CD4-positive, alpha-beta T cell (primary cell): ENCODE data around the gene CDKN2A. TPM values are rescaled to one million over a fixed set of nuclear protein-coding genes. Genes with fewer than 3 reads are reported as not detected.
A peak's percentile ranks its signal among the peaks of the same experiment; 100 is the strongest.

Experiments used
- ATAC-seq: fragments of 200-7000 bp; cut with Tn5 transposase; one replicate; pipeline ENCODE4 v1.10.0; 2022; ENCODE audit warnings: mild to moderate bottlenecking; ENCODE audit not compliant: poor library complexity
- CTCF ChIA-PET: fragments of 350-600 bp; sonication (Branson Sonifier 250); formaldehyde crosslinking; loops from one replicate; lab custom pipeline; 2021; ENCODE audit warnings: antibody characterized with exemption, inconsistent platforms; lab: Charles Lee
- POLR2A ChIA-PET: fragments of 350-600 bp; sonication (Branson Sonifier 250); formaldehyde crosslinking; loops from one replicate; lab custom pipeline; 2021; ENCODE audit warnings: antibody characterized with exemption, inconsistent platforms; lab: Charles Lee
- DNase-seq, 14 experiments: peaks; one replicate each; pipeline ENCODE4 v3.0.0-alpha.2; 2013 to 2020; ENCODE audit warnings: mixed read lengths in 2 of 14
- H3K27ac ChIP-seq, 2 donors: one replicate each; pipeline versions ENCODE4 v1.5.1 to v1.7.0; 2013; ENCODE audit warnings: low read length in 2 of 2, low read depth in 1 of 2, mild to moderate bottlenecking in 1 of 2
- H3K27me3 ChIP-seq, 2 experiments: 1 replicate in 1 of 2; 2 replicates in 1 of 2; pipeline versions ENCODE4 v1.6.1 to v1.7.0; 2013; ENCODE audit warnings: low read length in 2 of 2, control low read depth in 1 of 2, mild to moderate bottlenecking in 1 of 2, moderate library complexity in 1 of 2; ENCODE audit not compliant: insufficient read depth in 2 of 2, control insufficient read depth in 1 of 2
- H3K36me3 ChIP-seq: one replicate; pipeline ENCODE4 v1.6.1; 2013; ENCODE audit warnings: low read length, control low read depth; ENCODE audit not compliant: insufficient read depth
- H3K4me1 ChIP-seq: one replicate; pipeline ENCODE4 v1.6.1; 2013; ENCODE audit warnings: low read length, control low read depth; ENCODE audit not compliant: insufficient read depth
- H3K4me3 ChIP-seq: one replicate; pipeline ENCODE4 v1.5.1; 2013; ENCODE audit warnings: mild to moderate bottlenecking, low read length, moderate library complexity
- H3K9me3 ChIP-seq, 2 experiments: 1 replicate in 1 of 2; 2 replicates in 1 of 2; pipeline versions ENCODE4 v1.6.1 to v1.7.0; 2013; ENCODE audit warnings: low read length in 2 of 2, mild to moderate bottlenecking in 2 of 2, control low read depth in 1 of 2, moderate library complexity in 1 of 2; ENCODE audit not compliant: control insufficient read depth in 1 of 2, insufficient read depth in 1 of 2
- H3K27ac Mint-ChIP-seq: one replicate; pipeline ENCODE4 v1.8.0; 2020; ENCODE audit warnings: mixed read lengths
- H3K27me3 Mint-ChIP-seq: one replicate; pipeline ENCODE4 v1.8.0; 2021; ENCODE audit warnings: mixed read lengths
- H3K36me3 Mint-ChIP-seq: one replicate; pipeline ENCODE4 v1.8.0; 2021; ENCODE audit warnings: low read depth, mixed read lengths
- H3K4me1 Mint-ChIP-seq: one replicate; pipeline ENCODE4 v1.8.0; 2021; ENCODE audit warnings: low read depth, mixed read lengths
- H3K4me3 Mint-ChIP-seq: one replicate; pipeline ENCODE4 v1.8.0; 2020; ENCODE audit warnings: mild to moderate bottlenecking, mixed read lengths
- H3K9me3 Mint-ChIP-seq: one replicate; pipeline ENCODE4 v1.8.0; 2020; ENCODE audit warnings: mixed read lengths
- intact Hi-C, 2 experiments: fragments of 100-400 bp; cut with DNase I in 1 of 2; cut with micrococcal nuclease in 1 of 2; formaldehyde crosslinking; loops; one replicate each; pipeline versions ENCODE4 v1.15.1 to v1.9.0; 2023 to 2025; cut with DNase I, micrococcal nuclease
- total RNA-seq, 174 experiments: library from RNA in 2 of 174; stranded (reverse) in 2 of 174; gene quantifications; one replicate each; pipeline ENCODE4 v1.2.3 and lab custom pipeline; 2021 to 2026
- TF ChIP-seq, protein P1 (sequence below): fragments of 200-600 bp; IDR thresholded peaks from one replicate; pipeline ENCODE4 v1.8.0; 2022; ENCODE audit warnings: antibody characterized with exemption, mild to moderate bottlenecking

The CDKN2A gene
- total RNA-seq, 2 experiments from 2014 or later, result 0.71 to 0.89 TPM

DNA sequence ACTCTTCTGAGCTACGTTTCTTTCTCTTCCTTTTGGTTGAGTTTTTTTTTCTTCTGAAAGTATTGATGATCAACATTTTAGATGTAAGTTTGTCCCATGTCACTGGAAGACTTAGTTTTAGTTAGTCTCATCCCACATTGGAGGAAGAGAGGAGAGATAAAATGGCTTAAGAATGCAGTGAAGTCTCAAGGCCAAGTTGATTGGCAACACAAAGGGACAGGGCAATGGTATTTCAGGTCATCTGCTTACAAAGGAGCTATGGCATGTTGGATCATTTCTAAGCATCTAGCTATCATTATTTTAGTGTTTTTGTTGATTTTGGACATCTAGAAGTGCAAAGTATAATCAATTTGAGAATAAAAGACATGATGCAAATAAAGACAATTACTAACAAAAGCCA is 58.6 kb downstream of the CDKN2A start:
- Histone ChIP-seq H3K9me3 (no peaks in the 10 kb centered on the region), H3K27me3 (no peaks in the 10 kb centered on the region), H3K4me1 (no peaks in the 10 kb centered on the region), H3K36me3 (no peaks in the 10 kb centered on the region), H3K4me3 (no peak overlapping the region), H3K27ac (no peak overlapping the region)
- no peaks in the 10 kb centered on the region for H3K9me3 Mint-ChIP-seq
- TF ChIP-seq, protein P1, sequence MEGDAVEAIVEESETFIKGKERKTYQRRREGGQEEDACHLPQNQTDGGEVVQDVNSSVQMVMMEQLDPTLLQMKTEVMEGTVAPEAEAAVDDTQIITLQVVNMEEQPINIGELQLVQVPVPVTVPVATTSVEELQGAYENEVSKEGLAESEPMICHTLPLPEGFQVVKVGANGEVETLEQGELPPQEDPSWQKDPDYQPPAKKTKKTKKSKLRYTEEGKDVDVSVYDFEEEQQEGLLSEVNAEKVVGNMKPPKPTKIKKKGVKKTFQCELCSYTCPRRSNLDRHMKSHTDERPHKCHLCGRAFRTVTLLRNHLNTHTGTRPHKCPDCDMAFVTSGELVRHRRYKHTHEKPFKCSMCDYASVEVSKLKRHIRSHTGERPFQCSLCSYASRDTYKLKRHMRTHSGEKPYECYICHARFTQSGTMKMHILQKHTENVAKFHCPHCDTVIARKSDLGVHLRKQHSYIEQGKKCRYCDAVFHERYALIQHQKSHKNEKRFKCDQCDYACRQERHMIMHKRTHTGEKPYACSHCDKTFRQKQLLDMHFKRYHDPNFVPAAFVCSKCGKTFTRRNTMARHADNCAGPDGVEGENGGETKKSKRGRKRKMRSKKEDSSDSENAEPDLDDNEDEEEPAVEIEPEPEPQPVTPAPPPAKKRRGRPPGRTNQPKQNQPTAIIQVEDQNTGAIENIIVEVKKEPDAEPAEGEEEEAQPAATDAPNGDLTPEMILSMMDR, result no peak
- POLR2A ChIA-PET, result interaction anchor here (1.0 kb wide), 1 partner anchor 11 kb away, joined by 3 read pairs; no protein-coding TSS in a partner anchor
- DNase-seq (no peak), ATAC-seq (no peak)
- CTCF ChIA-PET, result interaction anchor here (0.6 kb wide), 1 partner anchor 617 kb away, joined by 3 read pairs; no protein-coding TSS in a partner anchor
- H3K27me3 Mint-ChIP-seq, result no peaks in the 10 kb centered on the region
- no peak overlapping the region for H3K27ac Mint-ChIP-seq
- intact Hi-C loops, result no loop called here
- no peaks in the 10 kb centered on the region for H3K4me1 Mint-ChIP-seq
- no peak overlapping the region for H3K4me3 Mint-ChIP-seq
- H3K36me3 Mint-ChIP-seq, result peaks cover 12% of the 10 kb centered on the region

DNA sequence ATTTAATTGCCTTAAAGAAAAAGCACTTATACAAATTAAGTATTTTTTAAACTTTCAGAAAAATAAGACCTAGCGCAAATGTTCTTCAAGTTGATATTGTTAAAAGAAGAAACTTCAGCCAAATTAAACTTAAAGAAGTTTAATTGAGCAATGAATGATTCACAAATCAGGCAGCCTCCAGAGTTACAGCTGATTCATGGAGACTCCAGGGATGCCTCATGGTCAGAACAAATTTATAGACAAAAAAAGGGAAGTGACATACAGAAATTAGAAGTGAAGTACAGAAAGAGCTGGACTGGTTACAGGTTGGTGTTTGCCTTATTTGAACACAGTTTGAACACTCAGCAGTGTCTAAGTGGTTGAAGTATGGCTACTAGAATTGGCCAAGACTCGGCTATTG is 60.3 kb downstream of the CDKN2A start:
- CTCF ChIA-PET, result interaction anchor here (1.0 kb wide), 1 partner anchor 16 kb away, joined by 3 read pairs; no protein-coding TSS in a partner anchor
- no peaks in the 10 kb centered on the region for H3K9me3 Mint-ChIP-seq

DNA sequence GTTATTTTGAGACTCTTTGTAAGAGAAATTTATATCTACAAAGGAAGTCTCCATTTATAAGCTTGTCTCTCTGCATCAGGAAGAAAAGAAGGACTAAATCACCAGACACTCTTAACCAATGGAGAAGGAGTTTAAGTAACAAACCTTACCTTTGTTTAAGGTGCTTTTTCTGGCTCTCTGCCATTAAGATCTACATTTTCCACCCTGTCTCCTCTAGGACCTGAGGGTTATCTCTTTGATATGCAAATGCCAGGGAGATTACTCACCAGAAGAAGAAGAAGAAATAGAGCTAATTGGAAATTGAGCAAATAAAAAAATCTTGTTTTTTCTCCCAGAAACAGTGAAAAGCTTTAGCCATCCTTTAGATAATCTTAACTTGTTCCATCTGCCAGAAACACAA is 60.9 kb downstream of the CDKN2A start:
- H3K27me3 ChIP-seq, result no peaks in the 10 kb centered on the region
- H3K4me3 ChIP-seq, result no peak overlapping the region
- TF ChIP-seq, protein P1, result no peak
- DNase-seq (no peak), ATAC-seq (no peak)
- no peaks in the 10 kb centered on the region for H3K4me1 ChIP-seq
- no peaks in the 10 kb centered on the region for H3K9me3 ChIP-seq
- intact Hi-C loops, result no loop called here
- Mint-ChIP-seq H3K4me3 (no peak overlapping the region), H3K9me3 (no peaks in the 10 kb centered on the region), H3K27me3 (no peaks in the 10 kb centered on the region), H3K27ac (no peak overlapping the region), H3K4me1 (no peaks in the 10 kb centered on the region), H3K36me3 (peaks cover 22% of the 10 kb centered on the region)
- CTCF ChIA-PET, result interaction anchor here (1.0 kb wide), 1 partner anchor 16 kb away, joined by 3 read pairs; no protein-coding TSS in a partner anchor
- H3K27ac ChIP-seq, result no peak overlapping the region
- POLR2A ChIA-PET, result no interaction called here
- H3K36me3 ChIP-seq, result no peaks in the 10 kb centered on the region

More for the DNA sequence above, 60.3 kb downstream of the CDKN2A start:
- no peaks in the 10 kb centered on the region for H3K27me3 ChIP-seq
- TF ChIP-seq, protein P1, result no peak
- no peaks in the 10 kb centered on the region for H3K4me1 ChIP-seq
- no peak overlapping the region for H3K27ac ChIP-seq
- no peaks in the 10 kb centered on the region for H3K27me3 Mint-ChIP-seq
- H3K4me3 ChIP-seq, result no peak overlapping the region
- H3K36me3 Mint-ChIP-seq, result peaks cover 22% of the 10 kb centered on the region
- DNase-seq (peak in 2 of 14 experiments; percentile 3 to 16), ATAC-seq (no peak)
- no peak overlapping the region for H3K4me3 Mint-ChIP-seq
- no peak overlapping the region for H3K27ac Mint-ChIP-seq
- H3K36me3 ChIP-seq, result no peaks in the 10 kb centered on the region
- POLR2A ChIA-PET, result no interaction called here
- no peaks in the 10 kb centered on the region for H3K4me1 Mint-ChIP-seq
- H3K9me3 ChIP-seq, result no peaks in the 10 kb centered on the region
- intact Hi-C loops, result no loop called here
